ENCODE data around the gene SLC7A9. TPM values are rescaled to one million over a fixed set of nuclear protein-coding genes. Genes with fewer than 3 reads are reported as not detected.

Gene SLC7A9
- polyA plus RNA-seq, 2 of the 4 experiments (the other 2 are of a cell fraction): 0.50 to 0.62 TPM

DNA sequence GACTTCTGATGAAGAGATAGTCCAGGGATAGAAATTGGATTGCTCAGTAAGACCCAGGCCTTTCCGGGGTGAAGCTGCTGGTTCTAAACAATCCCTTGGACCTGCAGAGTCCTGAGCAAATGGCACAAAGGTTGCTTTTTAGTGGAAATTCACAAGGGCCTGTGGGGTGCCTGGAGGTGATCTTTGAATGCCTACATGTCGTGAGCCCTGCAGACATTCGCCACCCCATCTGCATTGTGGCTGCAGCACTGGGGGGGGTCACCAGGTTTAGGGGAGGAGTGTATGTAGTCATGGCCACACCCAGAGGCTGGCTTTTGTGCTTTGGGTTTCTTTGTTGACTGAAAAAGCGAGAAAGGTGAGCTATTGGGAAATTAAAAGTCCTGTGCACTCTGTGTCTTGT lies 41.4 kb downstream of the SLC7A9 start:
- WGBS (ENCODE audit: missing lambda C conversion rate): 75% methylated on average over 4 of the region's 4 CpGs
- Histone ChIP-seq H3K27ac (no peak overlapping the region), H3K4me1 (no peaks in the 10 kb centered on the region), H3K4me3 (no peak overlapping the region), H3K9me3 (no peaks in the 10 kb centered on the region), H3K4me2 (no peak overlapping the region)
- FAIRE-seq (no peak), DNase-seq (ENCODE audit: low read depth in 1 of 2, low spot score in 1 of 2) (no peak), ATAC-seq (no peak)
- ChIA-PET POLR2A (no interaction called here), CTCF (interaction anchor here (0.8 to 1.5 kb wide), 2 partner anchors 11 to 148 kb away, joined by 3 to 4 read pairs; no protein-coding TSS in a partner anchor)
- TF ChIP-seq ZSCAN20 (CRISPR knock-in tag; IDR thresholded peaks at IDR 0.05) (no peak), NR3C1 (IDR thresholded peaks at IDR 0.05) (no peak), ZC3H11A (IDR thresholded peaks at IDR 0.05) (no peak), BHLHE40 (IDR thresholded peaks at IDR 0.05; ENCODE audit: low read depth, low read length) (no peak)

GRCh38 chr19:32824916-32825608 lies 44.5 kb downstream of the SLC7A9 start:
- TF ChIP-seq, protein P1, sequence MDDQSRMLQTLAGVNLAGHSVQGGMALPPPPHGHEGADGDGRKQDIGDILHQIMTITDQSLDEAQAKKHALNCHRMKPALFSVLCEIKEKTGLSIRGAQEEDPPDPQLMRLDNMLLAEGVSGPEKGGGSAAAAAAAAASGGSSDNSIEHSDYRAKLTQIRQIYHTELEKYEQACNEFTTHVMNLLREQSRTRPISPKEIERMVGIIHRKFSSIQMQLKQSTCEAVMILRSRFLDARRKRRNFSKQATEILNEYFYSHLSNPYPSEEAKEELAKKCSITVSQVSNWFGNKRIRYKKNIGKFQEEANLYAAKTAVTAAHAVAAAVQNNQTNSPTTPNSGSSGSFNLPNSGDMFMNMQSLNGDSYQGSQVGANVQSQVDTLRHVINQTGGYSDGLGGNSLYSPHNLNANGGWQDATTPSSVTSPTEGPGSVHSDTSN (IDR thresholded peaks at IDR 0.05): no peak
- no peak for TF ChIP-seq GATA3 (IDR thresholded peaks at IDR 0.05; ENCODE audit: borderline replicate concordance)
- TF ChIP-seq USF2 (IDR thresholded peaks at IDR 0.05): no peak
- TF ChIP-seq CHD2 (IDR thresholded peaks at IDR 0.05; ENCODE audit: low read length, partially characterized antibody): no peak
- no peak for TF ChIP-seq HOXB5 (CRISPR knock-in tag; IDR thresholded peaks at IDR 0.05)
- no peak for TF ChIP-seq EP300 (IDR thresholded peaks at IDR 0.05)
- no peak for TF ChIP-seq HEYL (CRISPR knock-in tag; IDR thresholded peaks at IDR 0.05)
- TF ChIP-seq RARB (CRISPR knock-in tag; IDR thresholded peaks at IDR 0.05): no peak
- TF ChIP-seq RFX5 (IDR thresholded peaks at IDR 0.05): no peak
- no peak for TF ChIP-seq HOXA7 (CRISPR knock-in tag; IDR thresholded peaks at IDR 0.05)
- TF ChIP-seq CHD4 (IDR thresholded peaks at IDR 0.05; ENCODE audit: borderline replicate concordance): no peak
- TF ChIP-seq, protein P2, sequence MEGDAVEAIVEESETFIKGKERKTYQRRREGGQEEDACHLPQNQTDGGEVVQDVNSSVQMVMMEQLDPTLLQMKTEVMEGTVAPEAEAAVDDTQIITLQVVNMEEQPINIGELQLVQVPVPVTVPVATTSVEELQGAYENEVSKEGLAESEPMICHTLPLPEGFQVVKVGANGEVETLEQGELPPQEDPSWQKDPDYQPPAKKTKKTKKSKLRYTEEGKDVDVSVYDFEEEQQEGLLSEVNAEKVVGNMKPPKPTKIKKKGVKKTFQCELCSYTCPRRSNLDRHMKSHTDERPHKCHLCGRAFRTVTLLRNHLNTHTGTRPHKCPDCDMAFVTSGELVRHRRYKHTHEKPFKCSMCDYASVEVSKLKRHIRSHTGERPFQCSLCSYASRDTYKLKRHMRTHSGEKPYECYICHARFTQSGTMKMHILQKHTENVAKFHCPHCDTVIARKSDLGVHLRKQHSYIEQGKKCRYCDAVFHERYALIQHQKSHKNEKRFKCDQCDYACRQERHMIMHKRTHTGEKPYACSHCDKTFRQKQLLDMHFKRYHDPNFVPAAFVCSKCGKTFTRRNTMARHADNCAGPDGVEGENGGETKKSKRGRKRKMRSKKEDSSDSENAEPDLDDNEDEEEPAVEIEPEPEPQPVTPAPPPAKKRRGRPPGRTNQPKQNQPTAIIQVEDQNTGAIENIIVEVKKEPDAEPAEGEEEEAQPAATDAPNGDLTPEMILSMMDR (IDR thresholded peaks at IDR 0.05): no peak
- TF ChIP-seq ZFP36 (IDR thresholded peaks at IDR 0.05; ENCODE audit: borderline replicate concordance, partially characterized antibody): no peak
- FAIRE-seq (peak; percentile 43), ATAC-seq (no peak), DNase-seq (ENCODE audit: low read depth in 1 of 2, low spot score in 1 of 2) (no peak)
- Histone ChIP-seq H3K4me1 (no peaks in the 10 kb centered on the region), H3K9me3 (no peaks in the 10 kb centered on the region), H3K4me2 (no peak overlapping the region), H3K27ac (no peak overlapping the region), H3K4me3 (no peak overlapping the region)
- 75% methylated on average over 21 of the region's 21 CpGs for WGBS (ENCODE audit: missing lambda C conversion rate)
- POLR2A ChIA-PET: no interaction called here
- CTCF ChIA-PET: interaction anchor here (0.6 to 1.5 kb wide), 5 partner anchors 9 to 359 kb away, joined by 3 to 4 read pairs (median 3); no protein-coding TSS in a partner anchor

DNA sequence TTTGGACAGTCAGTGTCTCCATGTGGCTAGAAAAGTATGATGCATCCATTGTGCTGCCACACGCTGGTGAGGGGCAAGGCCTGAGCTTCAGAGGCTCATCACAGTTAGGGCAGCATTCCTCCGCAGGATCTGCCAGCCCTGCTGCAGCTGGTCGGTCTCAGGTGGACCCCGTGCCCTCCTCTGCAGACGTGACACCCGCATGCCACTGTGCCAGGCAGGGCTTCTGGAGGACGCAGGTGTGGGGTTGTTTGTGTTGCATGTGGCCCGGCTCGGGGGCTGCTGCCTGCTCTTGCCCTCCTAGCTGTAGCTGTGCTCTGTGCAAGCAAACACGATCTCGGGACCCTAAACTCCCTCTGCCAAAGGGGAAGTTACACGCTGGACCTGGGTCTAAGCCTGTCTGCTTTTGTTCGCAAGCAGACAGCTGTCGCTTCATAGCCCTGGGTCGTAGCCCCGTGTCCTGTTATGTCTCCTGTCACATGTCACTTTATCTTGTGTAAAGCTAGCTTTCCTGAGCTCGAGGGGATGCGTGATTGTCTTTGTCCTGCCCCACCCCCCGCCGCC lies 45.3 kb downstream of the SLC7A9 start:
- WGBS (ENCODE audit: missing lambda C conversion rate): 59% methylated on average over 20 of the region's 20 CpGs
- Histone ChIP-seq H3K4me1 (no peaks in the 10 kb centered on the region), H3K4me3 (no peak overlapping the region), H3K27ac (no peak overlapping the region), H3K9me3 (no peaks in the 10 kb centered on the region), H3K4me2 (no peak overlapping the region)
- DNase-seq (ENCODE audit: low read depth in 1 of 2, low spot score in 1 of 2) (no peak), FAIRE-seq (no peak), ATAC-seq (peak; percentile 28 to 37; a peak in 3 of 6 replicates)
- TF ChIP-seq SMC3 (IDR thresholded peaks at IDR 0.05): no peak
- no peak for TF ChIP-seq MAFK (IDR thresholded peaks at IDR 0.05; ENCODE audit: partially characterized antibody)
- no peak for TF ChIP-seq HOXA7 (CRISPR knock-in tag; IDR thresholded peaks at IDR 0.05)
- no peak for TF ChIP-seq FOSL2 (IDR thresholded peaks at IDR 0.05)
- no peak for TF ChIP-seq FOSL2 (CRISPR knock-in tag; IDR thresholded peaks at IDR 0.05)
- TF ChIP-seq, protein P1 (IDR thresholded peaks at IDR 0.05): no peak
- TF ChIP-seq USF2 (IDR thresholded peaks at IDR 0.05): no peak
- POLR2A ChIA-PET: no interaction called here
- CTCF ChIA-PET: interaction anchor here (0.6 to 1.5 kb wide), 6 partner anchors 8 to 359 kb away, joined by 3 to 4 read pairs (median 3); no protein-coding TSS in a partner anchor
